ENCODE data around the gene ADH4. TPM values are rescaled to one million over a fixed set of nuclear protein-coding genes. Genes with fewer than 3 reads are reported as not detected.

Gene ADH4
- total and polyA plus RNA-seq, 2 of the 4 experiments (the other 2 are of a cell fraction) = not detected

DNA sequence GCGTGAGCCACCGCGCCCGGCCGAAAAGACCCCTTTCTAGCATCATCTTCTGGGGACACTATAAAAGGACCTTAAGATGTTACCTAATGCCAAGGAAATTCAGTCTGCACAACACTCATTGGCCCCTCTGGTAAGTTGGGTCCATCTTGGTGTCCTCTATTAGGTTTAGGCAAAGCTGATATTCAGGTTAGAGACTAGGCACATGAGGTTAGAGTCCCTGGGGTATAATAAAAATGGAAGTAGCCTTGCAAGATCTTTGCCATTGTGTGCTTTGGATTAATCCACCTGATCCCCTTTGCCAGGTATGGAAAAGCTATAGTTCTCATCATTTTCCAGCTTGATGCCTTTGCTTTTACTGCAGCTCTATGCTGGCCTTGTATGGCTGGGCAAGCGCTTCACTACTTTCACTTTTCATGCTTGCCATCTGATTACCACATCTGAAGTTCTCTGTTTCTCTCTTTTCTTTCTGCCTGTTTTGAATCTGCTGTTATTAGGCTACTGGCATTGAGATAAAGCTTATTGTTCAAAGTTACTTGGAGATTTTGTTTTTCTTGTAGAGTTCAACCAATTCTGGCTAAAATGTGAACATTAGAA lies 5.4 kb upstream of the ADH4 start:
- Histone ChIP-seq H3K4me1 (ENCODE audit: control insufficient read depth, insufficient read depth, low read length) (no peaks in the 10 kb centered on the region), H4K20me1 (ENCODE audit: insufficient read depth, low read length) (no peaks in the 10 kb centered on the region), H3K79me1 (ENCODE audit: low read depth in 1 of 2, low read length in 2 of 2) (no peaks in the 10 kb centered on the region), H3K9me3 (ENCODE audit: control insufficient read depth, insufficient read depth, low read length) (no peaks in the 10 kb centered on the region), H3K4me2 (ENCODE audit: low read depth, low read length) (peak overlapping the region; percentile 28; the same call in 1 of the 2 replicates), H3K56ac (ENCODE audit: extremely low read depth, insufficient read depth, low read length) (no peak overlapping the region), H3K27me3 (ENCODE audit: control insufficient read depth, insufficient read depth, low read length) (no peaks in the 10 kb centered on the region), H2AK5ac (ENCODE audit: low read depth, low read length) (no peak overlapping the region), H4K91ac (ENCODE audit: insufficient read depth, low read depth, low read length) (no peak overlapping the region), H2AK9ac (replicated peaks; ENCODE audit: low read depth, low read length, poor library complexity) (no peak overlapping the region), H4K5ac (ENCODE audit: low read depth, low read length) (no peak overlapping the region; the same call in 1 of the 2 replicates), H3K36me3 (ENCODE audit: control insufficient read depth, insufficient read depth, low read length) (no peaks in the 10 kb centered on the region), H3K4ac (ENCODE audit: low read depth, low read length) (no peak overlapping the region), H2AFZ (replicated peaks; ENCODE audit: low read length, poor library complexity) (no peak overlapping the region), H3K27ac (ENCODE audit: insufficient read depth, low read length) (no peak overlapping the region), H3K23ac (ENCODE audit: low read depth, low read length) (no peak overlapping the region), H2BK20ac (ENCODE audit: low read depth, low read length) (no peak overlapping the region), H3K14ac (replicated peaks; ENCODE audit: low read depth, low read length) (no peak overlapping the region), H4K8ac (ENCODE audit: low read depth in 2 of 2, low read length in 2 of 2) (no peak overlapping the region), H3K4me3 (ENCODE audit: insufficient read depth, low read depth, low read length) (no peak overlapping the region), H3K18ac (ENCODE audit: low read depth, low read length) (no peak overlapping the region), H3K9ac (ENCODE audit: low read depth, low read length) (no peak overlapping the region), H2BK15ac (ENCODE audit: low read depth, low read length) (no peak overlapping the region), H2BK120ac (ENCODE audit: low read depth, low read length) (no peak overlapping the region), H3K9me1 (ENCODE audit: insufficient read depth, low read length) (no peaks in the 10 kb centered on the region), H2BK5ac (ENCODE audit: low read depth, low read length, poor library complexity, severe bottlenecking) (no peak overlapping the region)
- CTCF ChIA-PET = no interaction called here
- ATAC-seq (ENCODE audit: low read depth) (no peak), DNase-seq (no peak)
- dilution Hi-C loops (cut with HindIII; ENCODE audit: low sequenced_read_pairs, unreplicated experiment) (no loop called here), intact Hi-C loops (cut with micrococcal nuclease) (no loop called here), in situ Hi-C loops (cut with MboI; ENCODE audit: low sequenced_read_pairs) (no loop called here)
- no TSS peak for BruUV-seq (replicated peaks)
- POLR2A ChIA-PET (ENCODE audit: unreplicated experiment) = no interaction called here
- no CpG with 5 or more reads among the region's 6 CpGs for WGBS, 2 experiments (ENCODE audit: extremely low coverage in 2 of 2, insufficient read length in 1 of 2)
- TF ChIP-seq, protein P1, sequence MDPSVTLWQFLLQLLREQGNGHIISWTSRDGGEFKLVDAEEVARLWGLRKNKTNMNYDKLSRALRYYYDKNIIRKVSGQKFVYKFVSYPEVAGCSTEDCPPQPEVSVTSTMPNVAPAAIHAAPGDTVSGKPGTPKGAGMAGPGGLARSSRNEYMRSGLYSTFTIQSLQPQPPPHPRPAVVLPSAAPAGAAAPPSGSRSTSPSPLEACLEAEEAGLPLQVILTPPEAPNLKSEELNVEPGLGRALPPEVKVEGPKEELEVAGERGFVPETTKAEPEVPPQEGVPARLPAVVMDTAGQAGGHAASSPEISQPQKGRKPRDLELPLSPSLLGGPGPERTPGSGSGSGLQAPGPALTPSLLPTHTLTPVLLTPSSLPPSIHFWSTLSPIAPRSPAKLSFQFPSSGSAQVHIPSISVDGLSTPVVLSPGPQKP (IDR thresholded peaks at IDR 0.05; ENCODE audit: borderline replicate concordance, low read depth, low read length) = no peak
- no peak for TF ChIP-seq POLR2A (IDR thresholded peaks at IDR 0.05; ENCODE audit: low read depth, low read length)
- TF ChIP-seq NFE2L2 (IDR thresholded peaks at IDR 0.05; ENCODE audit: low read depth, low read length) = no peak

All from IMR-90 (cell line).